B cell (primary cell): Measurements from ENCODE around the gene STAG2. TPM values are rescaled to one million over a fixed set of nuclear protein-coding genes. Genes with fewer than 3 reads are reported as not detected.

Source experiments
- ATAC-seq: fragments of 200-7000 bp; cut with Tn5 transposase; one replicate; pipeline ENCODE4 v1.10.0; 2021; ENCODE audit warnings: low read depth, mild to moderate bottlenecking, moderate number of reproducible peaks, moderate library complexity
- CTCF ChIA-PET: fragments of 350-600 bp; sonication (Branson Sonifier 250); formaldehyde crosslinking; loops from one replicate; lab custom pipeline; 2021; ENCODE audit warnings: antibody characterized with exemption, inconsistent platforms; lab: Charles Lee
- POLR2A ChIA-PET: fragments of 350-600 bp; sonication (Branson Sonifier 250); formaldehyde crosslinking; loops from one replicate; lab custom pipeline; 2021; ENCODE audit warnings: antibody characterized with exemption; lab: Charles Lee
- DNase-seq: peaks from one replicate; pipeline ENCODE4 v3.0.0; 2013
- H2AFZ ChIP-seq: 2 replicates; pipeline ENCODE4 v1.6.1; 2012; ENCODE audit warnings: mild to moderate bottlenecking, low read depth, low read length; ENCODE audit not compliant: insufficient read depth, poor library complexity, severe bottlenecking
- H3K27ac ChIP-seq, 2 donors: 1 replicate in 1 of 2; 2 replicates in 1 of 2; pipeline ENCODE4 v1.5.1; 2012 to 2013; ENCODE audit warnings: low read length in 2 of 2, mild to moderate bottlenecking in 2 of 2, moderate library complexity in 1 of 2
- H3K27me3 ChIP-seq, 4 experiments: fragments of 200-600 bp in 1 of 4; sonication (generic) in 1 of 4; replicated peaks in 1 of 4; 1 replicate in 2 of 4; 2 replicates in 2 of 4; pipeline versions ENCODE4 v1.6.1 to v1.7.0; 2013 to 2016; ENCODE audit warnings: low read length in 3 of 4, mild to moderate bottlenecking in 2 of 4, mixed read lengths in 1 of 4, moderate library complexity in 1 of 4; ENCODE audit not compliant: insufficient read depth in 4 of 4, control insufficient read depth in 3 of 4; ENCODE audit errors: control extremely low read depth in 1 of 4
- H3K36me3 ChIP-seq, 2 experiments: replicated peaks in 1 of 2; 1 replicate in 1 of 2; 2 replicates in 1 of 2; pipeline versions ENCODE4 v1.6.1 to v1.7.1; 2013; ENCODE audit warnings: low read length in 1 of 2; ENCODE audit not compliant: insufficient read depth in 2 of 2, control insufficient read depth in 1 of 2; ENCODE audit errors: control extremely low read depth in 1 of 2, extremely low read depth in 1 of 2
- H3K4me1 ChIP-seq, 2 donors: fragments of 200-600 bp in 1 of 2; sonication (generic) in 1 of 2; 1 replicate in 1 of 2; 2 replicates in 1 of 2; pipeline versions ENCODE4 v1.5.1 to v1.6.1; 2013 to 2017; ENCODE audit warnings: low read length in 2 of 2; ENCODE audit not compliant: control insufficient read depth in 2 of 2, insufficient read depth in 2 of 2
- H3K4me2 ChIP-seq: replicated peaks from 2 replicates; pipeline ENCODE3; 2012; ENCODE audit warnings: mild to moderate bottlenecking, low read depth, low read length; ENCODE audit not compliant: poor library complexity, severe bottlenecking
- H3K4me3 ChIP-seq, 5 experiments: fragments of 200-600 bp in 1 of 5; sonication (generic) in 1 of 5; 1 replicate in 3 of 5; 2 replicates in 2 of 5; pipeline versions ENCODE4 v1.5.1 to v1.7.0; 2011 to 2016; ENCODE audit warnings: low read length in 4 of 5, mild to moderate bottlenecking in 4 of 5, low read depth in 2 of 5, control low read depth in 1 of 5, moderate library complexity in 1 of 5; ENCODE audit not compliant: insufficient read depth in 1 of 5; ENCODE audit errors: control extremely low read depth in 1 of 5, extremely low read depth in 1 of 5
- H3K79me2 ChIP-seq: fragments of 200-600 bp; sonication (generic); one replicate; pipeline ENCODE4 v1.6.0; 2016; ENCODE audit warnings: low read length; ENCODE audit not compliant: control insufficient read depth, insufficient read depth
- H3K9ac ChIP-seq: fragments of 200-600 bp; sonication (generic); 2 replicates; pipeline ENCODE4 v1.6.1; 2017; ENCODE audit warnings: mild to moderate bottlenecking, low read length, moderate library complexity
- H3K9me3 ChIP-seq, 3 donors: one replicate each; pipeline versions ENCODE4 v1.6.1 to v1.7.1; 2013; ENCODE audit warnings: low read length in 2 of 3; ENCODE audit not compliant: control insufficient read depth in 2 of 3, insufficient read depth in 1 of 3; ENCODE audit errors: control extremely low read depth in 1 of 3
- H4K20me1 ChIP-seq: 2 replicates; pipeline ENCODE4 v1.6.0; 2012; ENCODE audit warnings: mild to moderate bottlenecking, low read length; ENCODE audit not compliant: insufficient read depth, control insufficient read depth, poor library complexity, severe bottlenecking
- H3K27ac Mint-ChIP-seq: one replicate; pipeline ENCODE4 v1.8.0; 2021; ENCODE audit warnings: mixed read lengths
- H3K27me3 Mint-ChIP-seq: one replicate; pipeline ENCODE4 v1.8.0; 2021; ENCODE audit warnings: mixed read lengths
- H3K4me1 Mint-ChIP-seq: one replicate; pipeline ENCODE4 v1.8.0; 2021; ENCODE audit warnings: mixed read lengths
- H3K4me3 Mint-ChIP-seq: one replicate; pipeline ENCODE4 v1.8.0; 2021; ENCODE audit warnings: mixed read lengths
- H3K9me3 Mint-ChIP-seq: one replicate; pipeline ENCODE4 v1.8.0; 2022; ENCODE audit warnings: mixed read lengths; ENCODE audit not compliant: insufficient read depth
- EZH2 ChIP-seq: IDR thresholded peaks from 2 replicates; pipeline ENCODE4 v1.6.1; 2012; ENCODE audit warnings: borderline replicate concordance, low read depth, mild to moderate bottlenecking, moderate library complexity, low read length; ENCODE audit not compliant: insufficient read depth, poor library complexity, severe bottlenecking
- WGBS: methylation state at CpG from one replicate; pipeline ENCODE4 v1.1.5; 2013; ENCODE audit warnings: missing lambda C conversion rate; ENCODE audit not compliant: insufficient coverage; 5-methylcytosine and 5-hydroxymethylcytosine counted together
- intact Hi-C: fragments of 100-400 bp; cut with micrococcal nuclease; formaldehyde crosslinking; loops from one replicate; pipeline ENCODE4 v1.10.0; 2022
- polyA plus RNA-seq: library from polyadenylated mRNA; depleted of rRNA; stranded (reverse); fragments of >200 nt; gene quantifications from 2 replicates; pipeline ENCODE4 v1.2.3, GENCODE V29; 2012
- total RNA-seq, 2 donors: library from RNA; stranded (reverse); fragments of 120-200 nt in 1 of 2; gene quantifications; 1 replicate in 1 of 2; 2 replicates in 1 of 2; pipeline versions ENCODE4 v1.2.3 to v1.2.4, GENCODE V29; 2013 to 2022
- TF ChIP-seq, protein P1 (sequence below): fragments of 200-600 bp; IDR thresholded peaks from one replicate; pipeline ENCODE4 v1.8.0; 2022; ENCODE audit warnings: antibody characterized with exemption, mild to moderate bottlenecking

The STAG2 gene
- total and polyA plus RNA-seq, 2 donors (not counting 1 experiment from before 2014, with no cell fraction given): 15.3 to 117 TPM

DNA sequence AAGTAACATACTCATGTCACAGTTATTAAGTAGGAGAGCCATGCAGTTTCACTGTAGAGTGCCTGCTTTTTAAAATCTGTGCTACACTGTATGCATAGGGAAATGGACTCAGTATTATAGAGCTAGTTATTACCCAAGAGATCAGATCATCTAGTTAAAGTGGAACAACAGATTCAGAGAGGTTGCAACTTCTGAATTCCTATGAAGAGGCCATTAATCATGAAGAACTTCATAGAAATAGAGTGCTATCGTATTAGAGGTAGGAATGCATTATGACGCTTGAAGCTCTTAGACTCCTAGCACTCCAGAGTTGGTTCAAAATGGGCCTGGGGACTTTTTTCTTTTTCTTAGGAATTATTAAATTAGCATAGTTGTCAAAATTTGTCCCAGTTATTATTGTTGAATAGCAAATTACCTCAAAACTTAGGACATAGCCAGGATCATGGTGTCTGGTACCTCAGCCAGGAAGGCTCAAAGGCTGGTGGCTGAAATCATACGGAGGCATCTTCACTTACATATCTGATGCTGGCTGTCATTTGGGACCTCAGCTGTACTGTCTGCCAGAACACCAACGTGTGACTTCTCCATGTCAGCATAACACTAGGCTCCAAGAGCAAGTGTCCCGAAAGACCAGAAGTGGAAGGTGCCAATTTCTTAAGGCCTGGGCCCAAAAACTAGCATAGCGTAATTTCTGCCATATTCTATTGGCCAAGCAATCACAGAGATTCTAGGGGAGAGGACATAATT, 125.7 kb downstream of the STAG2 start:
- no peak overlapping the region for H3K9ac ChIP-seq
- no peaks in the 10 kb centered on the region for H3K9me3 ChIP-seq
- H3K36me3 ChIP-seq: peaks cover 1 to 65% of the 10 kb centered on the region in 2 experiments
- ChIA-PET CTCF (interaction anchor here (0.7 kb wide), 1 partner anchor 16 kb away, joined by 4 read pairs; no protein-coding TSS in a partner anchor), POLR2A (interaction anchor here (0.6 kb wide), 1 partner anchor 323 kb away, joined by 3 read pairs; no protein-coding TSS in a partner anchor)
- no peaks in the 10 kb centered on the region for H3K27me3 ChIP-seq
- DNase-seq: no peak
- Mint-ChIP-seq H3K4me1 (no peaks in the 10 kb centered on the region), H3K27me3 (no peaks in the 10 kb centered on the region), H3K9me3 (no peaks in the 10 kb centered on the region), H3K27ac (no peak overlapping the region), H3K4me3 (no peak overlapping the region)
- no peak overlapping the region for H3K4me2 ChIP-seq
- no peak overlapping the region for H2AFZ ChIP-seq
- ATAC-seq: no peak
- H3K4me3 ChIP-seq: no peak overlapping the region
- H3K4me1 ChIP-seq: no peaks in the 10 kb centered on the region
- intact Hi-C loops: no loop called here
- no CpG with 5 or more reads among the region's 6 CpGs for WGBS
- H4K20me1 ChIP-seq: no peaks in the 10 kb centered on the region
- H3K79me2 ChIP-seq: no peaks in the 10 kb centered on the region
- H3K27ac ChIP-seq: no peak overlapping the region
- TF ChIP-seq, protein P1, sequence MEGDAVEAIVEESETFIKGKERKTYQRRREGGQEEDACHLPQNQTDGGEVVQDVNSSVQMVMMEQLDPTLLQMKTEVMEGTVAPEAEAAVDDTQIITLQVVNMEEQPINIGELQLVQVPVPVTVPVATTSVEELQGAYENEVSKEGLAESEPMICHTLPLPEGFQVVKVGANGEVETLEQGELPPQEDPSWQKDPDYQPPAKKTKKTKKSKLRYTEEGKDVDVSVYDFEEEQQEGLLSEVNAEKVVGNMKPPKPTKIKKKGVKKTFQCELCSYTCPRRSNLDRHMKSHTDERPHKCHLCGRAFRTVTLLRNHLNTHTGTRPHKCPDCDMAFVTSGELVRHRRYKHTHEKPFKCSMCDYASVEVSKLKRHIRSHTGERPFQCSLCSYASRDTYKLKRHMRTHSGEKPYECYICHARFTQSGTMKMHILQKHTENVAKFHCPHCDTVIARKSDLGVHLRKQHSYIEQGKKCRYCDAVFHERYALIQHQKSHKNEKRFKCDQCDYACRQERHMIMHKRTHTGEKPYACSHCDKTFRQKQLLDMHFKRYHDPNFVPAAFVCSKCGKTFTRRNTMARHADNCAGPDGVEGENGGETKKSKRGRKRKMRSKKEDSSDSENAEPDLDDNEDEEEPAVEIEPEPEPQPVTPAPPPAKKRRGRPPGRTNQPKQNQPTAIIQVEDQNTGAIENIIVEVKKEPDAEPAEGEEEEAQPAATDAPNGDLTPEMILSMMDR: no peak
- no peak for TF ChIP-seq EZH2

DNA sequence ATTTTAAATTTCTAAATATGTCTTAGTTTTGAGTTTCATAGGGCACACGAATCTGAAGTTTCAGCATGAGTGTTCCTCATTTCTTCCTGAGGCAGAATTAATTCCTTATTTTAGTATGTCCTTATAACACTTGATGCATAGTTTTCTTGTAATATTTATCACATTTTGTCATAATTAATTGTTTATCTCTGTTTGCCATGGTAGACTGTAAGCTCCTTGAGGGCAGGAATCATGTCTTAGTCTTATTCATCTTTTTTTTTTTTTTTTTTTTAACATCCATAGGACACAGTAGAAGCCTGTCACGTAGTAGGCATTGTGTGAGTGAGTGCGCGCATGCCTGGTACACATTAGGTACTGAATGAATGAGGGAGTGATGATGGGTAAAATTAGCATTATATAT, 131.7 kb downstream of the STAG2 start:
- Mint-ChIP-seq H3K27ac (no peak overlapping the region), H3K27me3 (no peaks in the 10 kb centered on the region), H3K4me3 (no peak overlapping the region), H3K9me3 (no peaks in the 10 kb centered on the region), H3K4me1 (no peaks in the 10 kb centered on the region)
- CTCF ChIA-PET: no interaction called here
- H3K4me2 ChIP-seq: no peak overlapping the region
- intact Hi-C loops: loop anchor here (10.0 kb wide), 1 partner anchor 48 kb away; no protein-coding TSS in a partner anchor
- TF ChIP-seq EZH2: no peak
- TF ChIP-seq, protein P1: no peak
- no peak for ATAC-seq
- WGBS: no CpG with 5 or more reads among the region's 4 CpGs
- POLR2A ChIA-PET: no interaction called here
- H2AFZ ChIP-seq: no peak overlapping the region
- H3K9ac ChIP-seq: no peak overlapping the region
- no peak overlapping the region for H3K4me3 ChIP-seq
- H3K79me2 ChIP-seq: no peaks in the 10 kb centered on the region
- no peak overlapping the region for H3K27ac ChIP-seq
- peaks cover 3 to 41% of the 10 kb centered on the region in 2 experiments for H3K36me3 ChIP-seq
- no peaks in the 10 kb centered on the region for H3K9me3 ChIP-seq
- no peaks in the 10 kb centered on the region for H4K20me1 ChIP-seq
- no peak for DNase-seq
- no peaks in the 10 kb centered on the region for H3K27me3 ChIP-seq
- H3K4me1 ChIP-seq: no peaks in the 10 kb centered on the region
